ENCODE measurements around the gene ASGR1.

Gene ASGR1

GRCh38 chr17:7215652-7216180 lies 36.5 kb upstream of the ASGR1 start:
- DNase-seq = no peak

DNA sequence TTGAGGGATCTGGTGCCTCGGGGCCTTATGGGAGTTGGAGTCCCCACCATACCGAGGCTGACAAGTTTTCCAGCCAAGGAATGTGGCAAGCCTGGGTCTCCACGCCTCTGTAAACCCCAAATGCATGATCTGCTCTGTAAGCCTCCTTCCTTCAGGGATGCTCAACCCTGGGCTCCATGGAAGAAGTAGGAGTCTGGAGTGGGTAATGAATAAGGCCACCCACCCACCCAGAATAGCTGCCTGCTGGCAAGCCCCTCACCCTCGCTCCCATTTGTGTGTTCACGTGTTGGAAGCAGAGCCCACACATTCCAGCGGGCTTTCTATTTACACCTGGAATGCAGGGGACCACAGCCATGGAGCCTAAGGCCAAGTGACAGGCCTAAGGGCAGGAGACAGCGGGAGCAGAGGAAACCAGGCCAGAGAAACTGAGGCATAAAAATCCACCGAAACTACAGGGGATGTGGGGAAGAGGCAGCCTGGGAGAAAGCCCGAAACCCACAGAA lies 36.0 kb upstream of the ASGR1 start:
- DNase-seq = no peak

GRCh38 chr17:7214300-7215135 lies 35.3 kb upstream of the ASGR1 start:
- DNase-seq = peak; percentile 70 to 73

DNA sequence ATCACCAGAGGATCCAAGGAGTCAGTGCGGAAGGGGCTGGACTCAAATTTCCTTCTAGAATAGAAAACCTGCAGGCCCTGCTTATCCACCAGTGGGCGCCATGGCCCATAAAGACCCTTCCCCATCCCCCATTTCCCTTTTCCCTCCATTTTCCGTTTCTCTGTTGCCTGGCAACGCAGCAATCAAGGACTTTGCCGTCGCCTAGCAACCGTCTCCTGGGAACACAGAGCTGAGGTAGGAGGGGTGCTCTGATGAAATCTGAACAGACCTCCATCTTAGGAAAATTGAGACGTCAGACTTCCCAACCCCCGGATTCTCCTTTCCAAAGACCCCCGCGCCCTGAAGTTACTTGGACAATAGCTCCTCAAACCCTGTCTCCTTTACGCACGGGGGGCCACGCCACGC lies 34.7 kb upstream of the ASGR1 start:
- DNase-seq = peak; percentile 26 to 27

DNA sequence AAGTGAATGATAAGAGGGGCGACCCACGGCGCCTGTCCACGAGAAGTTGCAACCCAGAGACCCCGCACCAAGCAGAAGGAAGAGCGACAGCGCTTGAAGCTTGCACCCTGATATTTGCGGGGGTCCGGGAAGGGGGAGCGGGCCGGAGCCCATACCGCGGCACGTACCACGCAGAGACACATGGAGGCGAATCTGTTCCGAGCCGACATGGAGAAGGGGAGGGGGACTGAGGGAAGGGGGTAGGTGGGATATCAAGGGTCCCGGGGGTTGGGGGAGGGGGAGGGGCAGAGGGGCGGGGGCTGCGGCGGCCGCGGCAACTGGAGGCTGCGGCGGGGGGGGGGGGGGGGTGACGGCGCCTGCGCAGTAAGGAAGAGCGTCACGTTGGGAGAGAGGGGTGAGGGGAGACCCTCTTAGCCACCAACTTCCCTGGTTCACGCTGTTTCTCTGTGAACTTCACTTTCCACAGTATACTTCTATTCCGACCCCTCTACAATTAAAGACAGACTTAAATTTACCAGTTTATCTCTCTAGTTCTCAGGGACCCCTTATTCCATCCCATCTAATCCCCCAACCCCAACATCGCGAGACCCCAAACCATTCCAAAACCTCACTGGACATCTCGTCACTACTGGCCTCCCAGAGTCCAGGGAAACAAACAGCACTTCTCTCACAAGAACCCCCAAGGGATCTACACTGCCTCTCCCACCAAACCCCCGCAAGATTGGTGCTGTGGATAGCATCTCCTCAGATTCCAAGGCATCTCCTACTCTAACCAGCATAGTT lies 32.5 kb upstream of the ASGR1 start:
- DNase-seq = no peak

DNA sequence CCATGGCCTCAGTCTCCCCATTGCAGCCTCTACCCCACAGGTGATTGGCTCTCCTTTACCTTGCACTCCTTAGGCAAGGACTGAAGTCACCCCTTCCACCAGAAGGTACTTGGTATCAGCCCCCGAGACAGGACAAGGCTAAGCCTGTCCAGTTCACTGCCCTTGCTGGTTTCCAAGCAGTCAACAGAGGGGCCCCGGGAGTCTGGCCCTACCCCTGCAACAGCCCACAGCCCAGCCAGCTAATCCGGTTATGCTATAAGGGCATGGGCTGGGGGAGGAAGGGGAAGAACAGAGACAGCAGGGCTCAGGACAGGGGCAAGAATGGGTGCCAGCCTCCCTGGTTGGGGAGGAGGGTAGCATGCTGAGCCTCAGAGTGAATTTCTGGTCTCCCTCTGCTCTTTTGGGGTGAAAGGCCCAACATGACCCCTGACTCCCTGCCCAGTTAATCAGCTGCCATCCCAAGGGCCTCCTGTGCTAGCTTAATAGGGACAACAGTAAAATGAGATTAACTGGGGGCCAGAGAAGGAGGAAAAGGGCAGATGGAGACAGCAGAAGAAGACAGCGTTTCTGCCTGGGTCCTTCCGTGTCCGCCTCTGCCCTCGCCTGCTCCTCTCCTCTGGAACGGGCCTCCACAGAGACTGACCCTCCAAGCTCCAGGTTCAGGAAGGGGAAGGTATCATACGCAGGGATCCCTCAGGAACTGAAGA lies 29.7 kb upstream of the ASGR1 start:
- DNase-seq = no peak

DNA sequence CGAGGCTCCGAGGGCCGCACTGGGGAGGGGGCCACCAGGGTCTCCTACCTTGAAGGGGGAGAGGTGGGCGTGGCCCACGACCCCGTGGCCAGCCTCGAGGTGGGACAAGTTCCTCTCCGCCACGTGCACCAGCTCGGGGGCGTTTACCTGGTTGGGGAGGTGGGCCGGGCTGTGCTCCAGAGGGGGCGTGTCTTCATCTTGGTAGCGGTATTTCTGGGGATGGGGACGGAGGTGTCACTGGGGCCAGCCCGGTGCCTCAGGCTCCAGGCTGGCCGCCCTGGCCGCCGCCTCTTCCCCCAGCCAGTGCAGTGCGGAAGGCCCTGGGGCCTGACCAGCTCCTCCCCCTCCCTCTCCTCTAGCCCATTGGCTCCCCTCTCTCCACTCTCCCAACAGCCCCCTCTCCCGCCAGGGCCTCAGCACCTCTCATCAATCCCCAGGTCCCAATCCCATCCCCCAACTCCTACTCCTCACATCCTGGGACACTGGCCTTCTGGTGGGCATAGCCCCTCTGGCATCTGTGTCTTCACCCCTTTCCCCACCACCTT lies 28.9 kb upstream of the ASGR1 start:
- DNase-seq = no peak

- no peak for DNase-seq
Observed at GRCh38 chr17:7207120-7208001, 28.2 kb upstream of the ASGR1 start.

DNA sequence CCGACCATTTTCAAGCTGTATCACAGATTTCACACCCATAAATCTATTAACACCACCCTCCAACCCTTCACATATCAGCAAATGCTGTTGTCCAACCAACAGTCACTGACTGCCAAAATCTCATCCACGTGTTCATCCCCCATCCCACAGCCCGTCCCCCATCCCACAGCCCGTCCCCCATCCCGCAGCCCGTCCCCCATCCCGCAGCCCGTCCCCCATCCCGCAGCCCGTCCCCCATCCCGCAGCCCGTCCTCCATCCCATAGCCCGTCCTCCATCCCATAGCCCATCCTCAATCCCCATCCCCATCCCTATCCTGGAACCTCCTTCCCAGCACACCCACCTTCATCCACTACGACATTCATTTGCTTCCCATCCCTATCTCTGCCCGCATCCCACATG lies 26.4 kb upstream of the ASGR1 start:
- DNase-seq = no peak

DNA sequence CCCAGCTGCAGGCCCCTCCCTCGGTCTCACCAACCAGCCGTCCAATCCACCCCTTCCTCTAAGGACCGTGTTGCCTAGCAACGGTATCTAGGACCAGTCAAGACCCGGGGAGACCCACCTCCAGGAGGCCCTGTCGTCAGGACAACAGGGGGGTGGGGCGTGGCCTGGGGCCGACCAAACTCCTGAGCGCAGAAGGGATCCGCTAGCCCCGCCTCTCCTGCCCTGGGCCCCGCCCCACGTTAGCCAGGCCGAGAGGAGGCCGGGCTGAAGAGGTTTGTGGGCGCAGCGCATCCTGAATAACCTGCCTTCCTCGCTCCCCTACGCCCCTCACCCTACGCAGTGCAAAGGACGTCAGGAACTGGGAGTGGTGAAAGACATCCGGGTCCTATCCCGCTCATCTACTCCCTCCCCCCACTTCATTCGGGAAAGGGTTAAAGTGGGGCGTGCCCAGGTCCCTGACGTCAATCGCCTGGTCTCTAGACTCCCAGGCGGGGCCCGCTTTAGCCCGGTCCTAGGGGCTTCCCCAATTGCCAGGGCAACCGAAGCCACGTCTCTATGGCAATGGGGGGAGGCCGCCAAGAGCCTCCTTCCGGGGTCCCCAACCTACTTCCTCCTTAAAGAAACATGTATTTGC lies 25.8 kb upstream of the ASGR1 start:
- no peak for DNase-seq

GRCh38 chr17:7204336-7204735 lies 25.2 kb upstream of the ASGR1 start:
- DNase-seq = no peak

GRCh38 chr17:7203391-7203790 lies 24.2 kb upstream of the ASGR1 start:
- no peak for DNase-seq

DNA sequence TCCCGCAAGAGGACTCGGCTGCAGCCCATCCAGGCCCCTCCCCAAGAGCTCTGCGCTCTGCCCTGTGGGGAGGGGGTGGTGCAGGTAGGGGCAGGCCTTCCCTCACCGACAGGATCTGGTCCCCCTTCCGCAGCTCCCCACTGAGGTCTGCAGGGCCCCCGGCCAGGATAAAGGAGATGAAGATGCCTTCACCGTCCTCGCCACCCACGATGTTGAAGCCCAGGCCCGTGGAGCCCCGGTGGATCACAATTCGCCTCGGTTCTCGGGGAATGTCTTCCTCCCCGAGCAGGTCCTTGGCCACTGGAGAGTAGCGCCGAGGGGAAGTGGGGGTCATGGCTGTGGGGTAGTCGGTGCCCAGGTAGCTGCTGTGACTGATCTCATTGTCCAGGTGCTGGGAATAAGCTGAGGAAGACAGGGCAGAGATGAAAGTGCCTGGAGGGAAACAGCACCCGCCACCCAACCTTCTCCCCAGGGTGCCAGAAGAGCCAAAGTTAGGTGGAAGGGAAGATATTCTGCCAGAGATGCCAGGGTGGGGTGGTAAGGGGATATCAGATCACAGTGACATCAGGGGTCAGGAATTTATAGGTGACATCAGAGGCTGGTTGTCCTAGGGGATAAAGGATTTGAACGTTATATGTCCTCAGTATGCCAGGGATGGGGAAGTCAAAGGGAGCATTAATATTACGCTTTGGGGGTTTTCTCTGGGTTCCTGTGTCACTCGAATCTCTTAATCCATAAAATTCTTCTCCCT lies 17.7 kb upstream of the ASGR1 start:
- DNase-seq = no peak

DNA sequence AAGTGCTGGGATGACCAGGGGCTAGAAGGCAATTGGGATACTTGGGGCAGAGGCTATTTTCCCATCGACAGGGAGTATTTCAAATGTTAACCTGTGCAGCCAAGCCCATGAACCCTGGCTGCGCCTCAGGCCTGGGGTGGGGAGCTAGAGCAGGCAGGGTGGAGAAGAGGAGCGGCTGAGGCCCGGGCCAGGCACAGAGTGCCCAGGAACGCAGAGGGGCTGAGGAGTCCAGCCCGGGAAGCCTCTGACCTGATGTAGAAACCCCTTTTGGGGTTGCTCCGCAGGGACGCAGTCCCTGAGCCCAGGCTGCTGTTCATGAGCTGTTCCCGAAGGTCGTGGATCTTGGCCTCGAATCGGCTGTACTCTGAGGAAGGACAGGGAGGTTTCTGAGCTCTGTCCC lies 16.8 kb upstream of the ASGR1 start:
- DNase-seq = no peak

GRCh38 chr17:7192271-7192937 lies 13.2 kb upstream of the ASGR1 start:
- no peak for DNase-seq

DNA sequence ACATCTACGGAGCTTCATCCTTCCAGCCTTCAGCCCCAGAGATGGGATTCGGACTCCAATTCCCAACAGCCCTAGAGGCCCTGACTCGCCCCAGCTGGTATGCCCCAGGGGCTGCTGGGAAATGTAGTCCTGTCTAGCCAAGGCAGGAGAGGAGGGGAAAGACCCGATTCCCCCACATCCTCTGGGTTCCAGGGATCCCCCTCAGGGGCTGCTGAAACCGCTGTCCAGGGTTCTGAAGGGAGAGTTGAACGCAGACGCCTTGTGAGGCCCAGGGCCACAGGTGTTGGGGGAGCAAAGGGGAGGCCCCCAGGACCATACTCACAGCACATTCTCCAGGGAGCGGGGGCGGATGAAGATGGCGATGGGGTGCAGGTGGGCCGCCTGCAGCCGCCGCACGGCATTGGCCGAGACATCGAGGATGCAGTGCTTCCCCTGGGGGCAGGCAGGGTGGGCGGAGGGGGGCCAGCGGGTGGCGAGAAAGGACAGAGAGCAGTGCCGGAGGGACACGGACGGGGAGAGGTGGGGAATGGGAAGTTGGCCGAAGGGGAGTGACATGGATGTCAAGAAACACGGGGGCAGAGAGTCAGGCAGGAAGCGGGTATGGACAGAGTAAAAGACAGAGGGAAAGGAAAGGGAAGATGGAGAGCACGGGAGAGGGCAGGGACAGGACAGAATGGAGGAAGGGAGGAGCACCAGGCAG lies 12.6 kb upstream of the ASGR1 start:
- DNase-seq = no peak

DNA sequence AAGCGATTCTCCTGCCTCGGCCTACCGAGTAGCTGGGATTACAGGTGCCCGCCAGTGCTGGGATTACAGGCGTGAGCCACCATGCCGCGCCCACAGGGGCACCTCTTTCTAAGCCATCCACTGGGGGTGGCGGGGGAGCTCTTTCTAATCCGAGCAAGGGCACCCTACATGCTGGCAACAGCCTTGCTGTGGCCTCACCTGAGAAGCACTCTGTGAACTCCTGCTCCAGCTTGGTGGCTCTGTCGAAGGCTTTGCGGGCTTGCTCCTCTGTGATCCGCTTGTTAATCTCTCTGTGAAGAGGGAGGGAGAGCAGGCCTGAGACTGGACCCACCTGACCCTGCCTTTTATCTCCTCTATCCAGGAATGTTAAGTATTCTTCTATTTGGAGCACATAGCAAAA lies 11.9 kb upstream of the ASGR1 start:
- no peak for DNase-seq

- DNase-seq = no peak
Observed at GRCh38 chr17:7190276-7190917, 11.2 kb upstream of the ASGR1 start.

- no peak for DNase-seq
Observed at GRCh38 chr17:7186241-7186640, 7.1 kb upstream of the ASGR1 start.
